HG03097 (cell line): ENCODE measurements around the gene DCAF12.
"Not testable (repeated sequence)": the region's sequence is repeated elsewhere in the genome, so short reads cannot be mapped to it uniquely, and the experiment has no call there.

Source experiments
- ATAC-seq: cut with Tn5 transposase; IDR thresholded peaks from one replicate; pipeline ENCODE4 v1.9.1; 2021; ENCODE audit not compliant: unreplicated experiment, low FRiP score

The DCAF12 gene

DNA sequence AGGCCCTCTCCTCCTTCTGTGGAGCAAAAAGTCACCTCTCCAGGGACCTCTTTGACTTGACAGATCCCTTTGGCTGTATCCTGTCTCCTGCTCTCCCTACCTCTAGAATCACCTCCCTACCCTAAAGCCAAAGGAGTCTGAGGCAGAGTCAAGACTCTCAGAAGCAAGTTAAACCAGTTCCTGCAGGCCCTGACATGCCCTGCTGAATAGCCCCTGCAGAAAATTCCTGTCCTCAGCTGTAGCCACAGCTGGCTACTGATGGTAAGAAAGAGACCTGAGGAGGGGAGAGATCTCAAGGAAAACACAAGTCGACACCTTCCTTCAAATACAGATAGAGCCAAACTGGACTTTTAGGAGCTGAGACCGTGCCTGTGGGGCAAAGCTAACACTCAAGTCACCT is 54.1 kb downstream of the DCAF12 start:
- no peak for ATAC-seq

DNA sequence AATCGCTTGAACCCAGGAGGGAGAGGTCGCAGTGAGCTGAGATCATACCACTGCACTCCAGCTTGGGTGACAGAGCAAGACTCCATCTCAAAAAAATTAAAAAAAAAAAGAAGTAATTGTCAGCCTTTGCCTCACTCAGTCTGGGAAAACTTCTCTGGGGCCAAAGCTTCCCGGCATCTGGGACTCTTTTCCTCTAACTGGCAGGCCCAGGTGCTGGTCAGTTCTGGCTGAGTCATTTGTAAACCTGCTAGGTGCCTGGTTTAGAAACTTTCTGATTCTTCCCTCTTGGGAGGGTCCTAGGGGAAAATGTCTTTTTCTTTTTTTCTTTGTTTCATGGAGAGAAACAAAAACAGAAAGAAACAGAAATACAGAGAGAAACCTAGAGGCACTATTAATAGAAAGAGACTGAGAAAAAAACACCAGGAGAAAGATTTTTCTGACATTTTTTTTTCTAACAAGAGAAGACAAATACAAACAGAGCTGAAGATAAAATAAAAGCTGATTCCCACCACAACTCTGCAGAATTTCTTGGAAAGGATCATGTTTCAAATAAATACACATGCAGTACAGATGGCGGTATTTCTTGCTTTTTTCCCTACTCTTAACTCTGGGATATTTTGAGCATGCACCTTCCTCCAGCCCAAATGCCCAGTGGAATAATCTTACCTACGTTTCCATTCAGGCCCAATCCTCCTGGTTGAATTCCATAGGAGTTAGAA is 55.7 kb downstream of the DCAF12 start:
- no peak for ATAC-seq

DNA sequence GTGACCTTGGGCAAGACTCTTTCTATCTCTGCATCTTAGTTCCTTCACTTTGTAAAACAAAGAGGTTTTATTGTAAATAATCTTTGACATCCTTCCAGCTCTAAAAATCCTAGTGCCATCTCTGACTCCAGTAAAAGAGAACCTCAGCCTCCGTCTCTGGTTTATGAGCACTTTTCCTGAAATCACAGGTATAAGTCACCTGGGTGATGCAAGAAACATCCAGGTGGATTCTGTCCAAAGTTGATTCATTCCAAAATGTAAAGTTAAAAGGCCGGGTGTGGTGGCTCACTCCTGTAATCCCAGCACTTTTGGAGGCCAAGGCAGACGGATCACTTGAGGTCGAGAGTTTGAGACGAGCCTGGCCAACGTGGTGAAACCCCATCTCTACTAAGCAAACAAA is 56.7 kb downstream of the DCAF12 start:
- ATAC-seq, result no peak

DNA sequence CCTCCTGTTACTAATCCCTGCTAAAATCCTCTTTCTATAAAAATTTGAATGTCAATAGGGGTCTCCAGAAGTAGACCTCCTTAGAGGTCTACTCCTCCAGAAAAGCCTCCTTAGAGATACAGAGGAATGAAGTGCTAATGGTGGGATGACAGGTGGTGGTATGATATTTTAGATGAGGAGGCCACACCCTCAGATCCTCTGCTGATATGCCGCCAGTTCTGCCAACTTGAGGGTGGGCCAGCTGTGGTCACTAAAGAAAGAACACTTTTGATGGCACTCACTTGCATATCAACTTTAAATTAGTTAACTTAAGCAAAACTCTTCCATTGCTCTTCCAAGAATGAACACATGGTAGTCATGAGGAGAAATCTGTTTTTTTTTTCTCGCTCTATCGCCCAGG is 61.0 kb downstream of the DCAF12 start:
- no peak for ATAC-seq

DNA sequence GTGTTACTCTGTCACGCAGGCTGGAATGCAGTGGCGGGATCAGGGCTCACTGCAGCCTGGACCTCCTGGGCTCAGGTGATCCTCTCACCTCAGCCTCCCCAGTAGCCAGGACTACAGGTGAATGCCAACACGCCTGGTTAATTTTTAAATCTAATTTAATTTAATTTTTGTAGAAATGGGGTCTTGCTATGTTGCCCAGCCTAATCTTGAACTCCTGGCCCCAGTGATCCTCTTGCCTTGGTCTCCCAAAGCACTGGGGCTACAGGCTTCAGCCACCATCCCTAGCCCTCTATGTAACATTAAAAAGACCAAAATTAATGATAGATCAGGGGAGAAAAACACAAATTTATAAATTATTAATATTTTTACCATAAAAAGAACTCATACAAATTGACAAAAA is 66.5 kb downstream of the DCAF12 start:
- ATAC-seq, result no peak

DNA sequence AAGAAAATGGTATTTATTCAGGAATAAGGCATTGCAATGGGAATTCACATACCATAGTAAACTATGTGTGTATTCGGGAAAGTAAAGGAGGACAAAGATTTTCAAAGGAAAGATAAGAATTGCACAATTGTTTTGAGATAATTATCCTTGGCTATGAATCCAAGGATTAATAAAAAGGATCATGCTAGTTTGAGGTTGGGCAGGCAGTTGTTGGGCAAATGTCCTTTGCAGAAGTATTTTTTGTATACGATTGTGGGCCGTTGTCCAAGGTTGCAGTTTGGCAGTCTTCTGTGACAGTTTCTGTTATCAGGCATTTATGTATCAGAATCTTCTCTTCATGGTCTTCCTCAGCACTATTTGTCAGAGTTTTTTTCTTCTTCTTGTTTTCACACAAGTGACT is 67.2 kb downstream of the DCAF12 start:
- ATAC-seq, result no peak

DNA sequence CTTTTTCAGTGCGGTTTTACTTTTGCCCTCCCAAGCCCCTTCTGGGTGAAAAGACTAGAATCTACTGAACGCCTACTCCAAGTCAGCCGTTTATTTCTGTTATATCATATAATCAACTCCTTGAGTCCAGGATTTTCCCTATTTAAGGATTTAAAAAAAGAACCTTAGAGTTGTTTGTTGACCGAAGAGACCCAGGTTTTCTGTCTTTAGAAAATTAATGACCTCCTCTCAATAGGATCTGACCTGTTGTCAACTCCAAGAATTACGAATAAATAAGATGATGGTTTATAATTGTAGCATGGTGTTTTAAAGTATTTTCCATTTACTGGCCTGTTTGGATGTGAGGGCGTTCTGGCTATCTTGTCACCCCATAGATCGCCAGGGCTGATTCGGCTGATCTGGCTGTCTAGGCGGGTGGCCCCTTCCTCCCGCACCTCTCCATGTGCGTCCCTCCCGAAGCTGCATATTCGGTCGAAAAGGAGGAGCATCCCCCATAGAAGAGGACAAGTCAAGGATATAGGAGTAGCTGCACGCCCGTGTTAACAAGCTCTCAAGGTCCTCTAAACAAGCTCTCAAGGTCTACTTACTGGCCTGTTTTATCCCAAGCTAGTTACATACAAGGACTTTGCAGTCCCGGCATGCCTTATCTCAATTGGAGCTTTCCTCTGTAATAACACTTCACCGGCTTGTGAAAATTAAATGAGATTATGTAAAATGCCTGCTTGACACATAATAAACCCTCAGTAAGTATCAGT is 76.7 kb downstream of the DCAF12 start:
- ATAC-seq, result no peak

DNA sequence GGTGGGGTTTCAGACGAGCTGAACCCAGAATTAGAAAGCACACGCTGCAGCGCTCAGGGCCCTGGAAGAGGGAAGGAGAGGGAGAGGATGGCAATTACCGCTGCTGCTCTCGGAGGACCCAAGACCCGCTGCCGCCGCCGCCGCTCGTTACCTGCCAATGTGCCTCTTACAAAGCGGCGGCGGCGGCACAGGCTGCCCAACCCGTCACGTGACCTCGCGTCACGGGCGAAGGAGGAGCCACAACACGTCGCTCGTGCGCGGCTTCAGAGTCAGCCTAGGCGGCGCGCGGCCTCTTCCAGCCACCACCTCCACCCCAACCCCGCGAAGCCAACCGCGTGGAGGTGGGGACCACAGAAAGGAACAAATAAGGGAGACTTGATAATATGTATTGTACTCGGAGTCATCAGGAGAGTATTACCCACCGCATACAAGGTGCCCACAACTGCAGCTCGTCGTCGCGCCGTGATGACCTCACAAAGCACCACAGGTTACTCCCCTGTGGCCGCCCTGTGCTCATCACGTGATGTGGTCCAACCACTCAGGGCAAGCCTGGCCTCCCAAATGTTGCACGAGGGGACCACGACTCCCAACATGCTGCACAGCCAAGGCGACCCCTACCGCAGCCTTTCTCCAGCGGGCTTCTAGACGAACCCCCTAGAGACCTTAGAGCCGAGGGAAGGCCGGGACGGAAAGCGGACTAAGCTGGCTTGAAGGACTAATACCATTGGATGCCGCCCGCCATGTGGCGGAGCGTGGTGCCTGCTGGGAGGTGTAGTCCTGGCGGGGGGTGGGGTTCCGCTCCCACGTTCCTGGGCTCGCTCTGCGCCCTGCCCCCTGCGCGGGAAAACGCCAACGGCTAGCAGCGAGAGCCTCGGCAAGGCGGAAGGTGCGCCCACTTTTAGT is 77.5 kb downstream of the DCAF12 start, which contains the start of gene UBAP2:
TSS of gene UBAP2 (minus strand) at position 161 of the 903 bp plus-strand sequence. CDS start 31,739 bp downstream, outside the sequence.
- peak; percentile 70 for ATAC-seq

DNA sequence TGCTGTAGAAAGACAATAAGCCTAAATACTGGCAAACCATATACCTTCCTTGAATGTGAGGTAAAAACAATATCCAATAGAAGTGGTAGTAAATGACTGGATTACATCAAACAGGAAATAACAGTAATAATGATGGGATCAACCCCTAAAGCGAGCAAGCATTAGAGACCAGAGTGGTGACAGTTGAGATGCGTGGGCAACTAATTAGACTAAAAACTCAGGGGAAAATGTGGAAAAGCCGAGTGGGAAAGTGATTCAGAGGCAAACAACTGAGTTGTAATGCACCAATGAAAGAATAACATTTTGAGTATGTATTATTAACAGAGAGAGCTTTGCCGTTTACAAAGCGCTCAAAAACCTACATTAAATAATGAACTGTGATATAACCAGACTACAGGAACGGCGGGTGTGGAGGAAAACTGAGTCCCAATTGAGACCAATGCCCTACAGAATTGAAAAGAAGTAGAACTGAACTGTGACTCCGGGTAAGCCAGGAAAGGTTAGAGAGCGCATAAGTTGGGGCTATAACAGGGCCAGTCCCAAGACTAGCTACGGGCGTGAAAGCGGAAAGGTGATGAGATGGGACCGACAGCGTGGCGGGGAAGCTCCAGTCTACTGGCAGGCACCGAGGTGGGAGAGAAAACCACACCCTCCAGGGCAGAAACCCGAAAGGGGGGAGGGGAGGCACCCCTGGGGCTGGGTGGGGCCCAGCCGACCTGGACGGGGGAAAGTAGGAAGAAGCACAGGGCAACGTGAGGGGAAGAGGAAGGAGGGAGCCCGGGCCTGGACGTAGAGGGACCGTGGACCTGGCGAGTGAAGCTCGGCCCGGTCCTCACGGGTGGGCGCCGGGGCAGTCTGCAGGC is 78.4 kb downstream of the DCAF12 start:
- ATAC-seq, result peak; percentile 33

DNA sequence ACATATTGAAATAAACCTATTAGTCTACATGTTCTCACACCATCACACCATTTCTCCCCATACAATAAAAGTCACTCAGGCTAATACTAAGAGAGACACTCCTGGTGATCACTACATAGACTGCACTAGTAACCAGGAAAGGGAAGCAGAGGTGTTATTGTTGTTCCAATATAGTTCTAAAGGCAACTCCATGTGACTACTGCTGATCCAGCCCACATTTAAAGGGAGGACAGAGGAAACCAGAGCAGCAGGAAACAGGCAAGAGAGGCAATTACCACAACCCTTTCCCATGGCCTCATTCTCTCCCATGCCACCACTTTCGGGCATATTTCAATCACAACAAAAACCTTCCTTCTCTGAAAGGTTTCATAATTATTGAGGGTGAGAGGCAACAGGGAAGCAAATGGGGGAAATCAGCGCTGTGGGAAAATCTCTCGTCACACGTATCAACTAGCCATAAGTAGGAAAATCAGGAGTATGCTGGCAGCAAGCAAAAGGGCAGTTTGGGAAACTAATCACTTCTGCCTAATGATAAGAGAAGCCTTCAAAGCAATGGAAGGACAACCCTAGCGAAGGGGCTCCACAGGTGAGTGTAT is 79.6 kb downstream of the DCAF12 start:
- no peak for ATAC-seq

DNA sequence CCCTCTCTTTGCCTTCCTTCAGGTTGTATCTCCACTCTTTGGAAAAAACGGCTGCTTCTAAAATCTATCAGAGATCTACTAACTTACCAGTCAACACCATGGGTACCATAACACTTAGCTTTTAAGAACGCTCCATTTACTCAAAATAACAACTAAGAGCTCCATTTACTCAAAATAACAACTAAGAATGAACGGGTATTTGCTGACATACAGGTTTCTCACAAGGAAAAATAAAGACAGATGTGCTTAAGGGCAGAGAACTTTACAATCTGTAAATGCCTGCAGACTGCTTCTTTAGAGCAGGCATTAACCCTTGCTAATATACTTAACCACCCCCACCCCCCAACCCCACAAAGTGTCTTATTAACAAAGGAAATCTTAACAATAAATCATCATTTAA is 80.6 kb downstream of the DCAF12 start:
- no peak for ATAC-seq

DNA sequence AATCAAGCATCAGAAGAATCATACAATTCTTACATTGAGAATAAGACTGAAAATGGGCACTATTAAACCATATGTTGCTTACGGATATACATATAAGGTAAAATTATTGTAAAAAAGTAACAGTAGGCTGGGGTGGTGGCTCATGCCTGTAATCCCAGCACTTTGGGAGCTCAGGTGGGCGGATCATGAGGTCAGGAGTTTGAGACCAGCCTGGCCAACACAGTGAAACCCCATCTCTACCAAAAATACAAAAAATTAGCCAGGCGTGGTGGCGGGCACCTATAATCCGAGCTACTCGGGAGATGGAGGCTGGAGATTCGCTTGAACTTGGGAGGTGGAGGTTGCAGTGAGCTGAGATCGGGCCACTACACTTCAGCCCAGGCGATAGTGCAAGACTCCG is 84.4 kb downstream of the DCAF12 start:
- not testable (repeated sequence) for ATAC-seq

DNA sequence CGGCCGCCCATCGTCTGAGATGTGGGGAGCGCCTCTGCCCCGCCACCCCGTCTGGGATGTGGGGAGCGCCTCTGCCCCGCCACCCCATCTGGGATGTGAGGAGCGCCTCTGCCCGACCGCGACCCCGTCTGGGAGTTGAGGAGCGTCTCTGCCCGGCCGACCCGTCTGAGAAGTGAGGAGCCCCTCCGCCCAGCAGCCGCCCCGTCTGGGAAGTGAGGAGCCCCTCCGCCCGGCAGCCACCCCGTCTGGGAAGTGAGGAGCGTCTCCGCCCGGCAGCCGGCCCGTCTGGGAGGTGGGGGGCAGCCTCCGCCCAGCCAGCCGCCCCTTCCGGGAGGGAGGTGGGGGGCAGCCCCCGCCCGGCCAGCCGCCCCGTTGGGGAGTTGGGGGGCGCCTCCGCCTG is 87.6 kb downstream of the DCAF12 start:
- not testable (repeated sequence) for ATAC-seq

DNA sequence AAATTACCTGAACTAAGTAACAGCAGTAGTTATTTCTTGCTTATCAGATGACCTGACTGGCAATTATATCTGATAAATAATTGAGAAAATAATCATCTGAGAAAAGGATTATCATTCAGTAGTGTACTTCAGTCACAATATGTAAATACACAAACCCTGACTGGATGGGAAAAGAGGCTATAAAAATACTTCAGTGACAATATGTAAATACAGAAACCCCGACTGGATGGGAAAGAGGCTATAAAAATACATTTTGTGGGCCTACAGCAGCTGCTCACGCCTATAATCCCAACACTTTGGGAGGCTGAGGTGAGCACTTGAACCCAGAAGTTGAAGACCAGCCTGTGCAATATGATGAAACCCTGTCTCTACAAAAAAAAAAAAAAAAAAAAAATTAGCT is 88.9 kb downstream of the DCAF12 start:
- no peak for ATAC-seq

DNA sequence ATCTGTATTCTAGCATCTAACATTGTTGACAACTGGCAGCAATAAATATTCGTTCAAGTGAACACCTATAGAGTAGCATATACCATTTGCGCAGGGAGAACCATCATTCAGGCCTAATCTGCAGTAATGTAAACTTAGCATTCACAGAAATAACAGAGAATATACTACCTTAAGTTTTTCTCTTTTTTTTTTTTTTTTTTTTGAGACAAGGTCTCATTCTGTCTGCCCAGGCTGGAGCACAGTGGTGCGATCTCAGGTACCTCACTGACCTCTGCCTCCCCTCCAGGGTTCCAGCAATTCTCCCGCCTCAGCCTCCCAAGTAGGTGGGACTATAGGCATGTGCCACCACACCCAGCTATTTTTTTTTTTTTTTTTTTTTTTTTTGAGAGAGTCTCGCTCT is 89.9 kb downstream of the DCAF12 start:
- no peak for ATAC-seq
